PFSK-1 (cell line): Measurements from ENCODE around the gene DOHH.

Experiments used
- FOXP2 ChIP-seq: optimal IDR thresholded peaks from 2 replicates; pipeline ENCODE3; 2011; ENCODE audit warnings: borderline replicate concordance, control low read depth, inconsistent platforms; ENCODE audit not compliant: insufficient read depth; ENCODE audit errors: extremely low read length, extremely low read depth
- POLR2AphosphoS5 ChIP-seq: IDR thresholded peaks from 2 replicates; pipeline ENCODE4 v1.6.1; 2012; ENCODE audit warnings: low read depth, mild to moderate bottlenecking, control low read depth, low read length, moderate library complexity
- REST ChIP-seq, 2 experiments: IDR thresholded peaks; 2 replicates each; pipeline versions ENCODE4 v1.6.1 to v1.8.0; 2011 to 2012; ENCODE audit warnings: low read depth in 2 of 2, low read length in 2 of 2, control low read depth in 1 of 2, inconsistent platforms in 1 of 2, mild to moderate bottlenecking in 1 of 2, moderate library complexity in 1 of 2; ENCODE audit not compliant: insufficient read depth in 1 of 2
- SIN3A ChIP-seq: IDR thresholded peaks from 2 replicates; pipeline ENCODE4 v1.6.1; 2012; ENCODE audit warnings: mild to moderate bottlenecking, low read length, moderate library complexity, borderline replicate concordance; ENCODE audit not compliant: insufficient read depth
- TAF1 ChIP-seq: IDR thresholded peaks from 2 replicates; pipeline ENCODE4 v1.6.1; 2012; ENCODE audit warnings: low read length, control low read depth, borderline replicate concordance; ENCODE audit not compliant: insufficient read depth

Gene DOHH

GRCh38 chr19:3448616-3449334, 51.7 kb downstream of the DOHH start:
- TF ChIP-seq POLR2AphosphoS5: no peak

GRCh38 chr19:3444695-3445234, 55.7 kb downstream of the DOHH start:
- TF ChIP-seq TAF1 (no peak), REST (IDR thresholded peaks at IDR 0.05; ENCODE audit: insufficient read depth in 1 of 2, low read depth in 2 of 2, low read length in 2 of 2) (no peak), POLR2AphosphoS5 (no peak)

- TF ChIP-seq FOXP2 (no peak), POLR2AphosphoS5 (peak; percentile 44; the same call in 1 of the 2 replicates)
Observed at GRCh38 chr19:3443840-3444694, 56.4 kb downstream of the DOHH start.

GRCh38 chr19:3442487-3443071, 57.9 kb downstream of the DOHH start:
- TF ChIP-seq REST (IDR thresholded peaks at IDR 0.05; ENCODE audit: insufficient read depth in 1 of 2, low read depth in 2 of 2, low read length in 2 of 2) (no peak), POLR2AphosphoS5 (no peak), SIN3A (no peak), FOXP2 (no peak), TAF1 (no peak)

- TF ChIP-seq POLR2AphosphoS5 (no peak), FOXP2 (no peak), SIN3A (no peak), REST (IDR thresholded peaks at IDR 0.05; ENCODE audit: insufficient read depth in 1 of 2, low read depth in 2 of 2, low read length in 2 of 2) (peak in 1 of 2 experiments; percentile 12; a peak in 1 of 4 replicates)
Observed at GRCh38 chr19:3441986-3442329, 58.5 kb downstream of the DOHH start.
